22Rv1 (cell line): ENCODE data around the gene POU2F3.

Source experiments
- H3K27ac ChIP-seq: fragments of 450-650 bp; 2 replicates; pipeline ENCODE4 v1.5.1; 2017
- ZFX ChIP-seq: fragments of 450-650 bp; IDR thresholded peaks from 2 replicates; pipeline ENCODE4 v1.6.1; 2017; ENCODE audit warnings: antibody characterized with exemption, borderline replicate concordance
- TF ChIP-seq, protein P1 (sequence below): fragments of 450-650 bp; IDR thresholded peaks from 2 replicates; pipeline ENCODE4 v1.5.1; 2017; ENCODE audit warnings: mild to moderate bottlenecking

The POU2F3 gene

GRCh38 chr11:120203626-120204025 is 36.3 kb upstream of the POU2F3 start:
- H3K27ac ChIP-seq: no peak overlapping the region
- TF ChIP-seq, protein P1, sequence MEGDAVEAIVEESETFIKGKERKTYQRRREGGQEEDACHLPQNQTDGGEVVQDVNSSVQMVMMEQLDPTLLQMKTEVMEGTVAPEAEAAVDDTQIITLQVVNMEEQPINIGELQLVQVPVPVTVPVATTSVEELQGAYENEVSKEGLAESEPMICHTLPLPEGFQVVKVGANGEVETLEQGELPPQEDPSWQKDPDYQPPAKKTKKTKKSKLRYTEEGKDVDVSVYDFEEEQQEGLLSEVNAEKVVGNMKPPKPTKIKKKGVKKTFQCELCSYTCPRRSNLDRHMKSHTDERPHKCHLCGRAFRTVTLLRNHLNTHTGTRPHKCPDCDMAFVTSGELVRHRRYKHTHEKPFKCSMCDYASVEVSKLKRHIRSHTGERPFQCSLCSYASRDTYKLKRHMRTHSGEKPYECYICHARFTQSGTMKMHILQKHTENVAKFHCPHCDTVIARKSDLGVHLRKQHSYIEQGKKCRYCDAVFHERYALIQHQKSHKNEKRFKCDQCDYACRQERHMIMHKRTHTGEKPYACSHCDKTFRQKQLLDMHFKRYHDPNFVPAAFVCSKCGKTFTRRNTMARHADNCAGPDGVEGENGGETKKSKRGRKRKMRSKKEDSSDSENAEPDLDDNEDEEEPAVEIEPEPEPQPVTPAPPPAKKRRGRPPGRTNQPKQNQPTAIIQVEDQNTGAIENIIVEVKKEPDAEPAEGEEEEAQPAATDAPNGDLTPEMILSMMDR: no peak
- TF ChIP-seq ZFX: no peak

DNA sequence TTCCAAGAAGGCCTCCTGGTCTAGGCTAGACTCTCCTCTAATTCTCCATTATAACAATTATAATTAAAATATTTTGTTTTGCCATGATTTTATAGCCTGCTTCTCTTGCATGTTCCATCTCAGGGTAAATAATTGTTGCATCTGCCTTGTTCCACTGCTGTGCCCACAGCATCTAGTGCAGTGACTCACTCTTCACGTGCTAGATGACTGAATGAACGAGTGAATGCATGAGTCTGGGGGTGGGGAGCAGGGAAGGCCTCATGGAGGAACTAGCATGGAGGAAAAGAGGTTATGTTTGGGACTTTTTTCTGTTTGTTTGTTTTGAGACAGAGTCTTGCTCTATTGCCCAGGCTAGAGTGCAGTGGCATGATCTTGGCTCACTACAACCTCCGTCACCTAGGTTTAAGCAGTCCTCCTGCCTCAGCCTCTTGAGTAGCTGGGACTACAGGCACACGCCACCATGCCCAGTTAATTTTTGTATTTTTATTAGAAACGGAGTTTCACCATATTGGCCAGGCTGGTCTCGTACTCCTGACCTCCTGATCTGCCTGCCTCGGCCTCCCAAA is 34.3 kb upstream of the POU2F3 start:
- no peak overlapping the region for H3K27ac ChIP-seq
- no peak for TF ChIP-seq ZFX
- TF ChIP-seq, protein P1: no peak

- H3K27ac ChIP-seq: no peak overlapping the region
- no peak for TF ChIP-seq ZFX
- TF ChIP-seq, protein P1: no peak
Measured at GRCh38 chr11:120207512-120207911, 32.4 kb upstream of the POU2F3 start.

- H3K27ac ChIP-seq: no peak overlapping the region
- TF ChIP-seq ZFX: no peak
- TF ChIP-seq, protein P1: no peak
Measured at GRCh38 chr11:120208001-120208441, 31.9 kb upstream of the POU2F3 start.

DNA sequence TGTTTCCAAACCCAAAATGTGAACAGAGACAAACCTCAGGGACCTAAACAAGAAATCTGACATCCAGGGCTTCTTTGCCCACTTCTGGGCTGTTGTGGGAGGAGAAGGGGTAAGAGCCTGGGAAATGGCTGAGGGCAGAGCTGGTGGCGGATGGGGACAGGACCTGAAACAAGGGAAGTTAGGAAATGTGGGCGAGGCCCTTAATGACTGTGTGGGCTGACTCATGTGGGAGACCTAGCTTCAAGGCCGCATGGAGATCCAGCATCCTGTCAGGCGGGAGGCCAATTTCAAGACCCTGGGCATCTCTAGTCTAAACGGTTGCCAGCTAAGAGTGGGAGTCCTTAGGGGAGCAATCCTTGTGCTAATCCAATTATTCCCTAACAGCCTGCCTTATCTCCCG is 31.2 kb upstream of the POU2F3 start:
- H3K27ac ChIP-seq: no peak overlapping the region
- TF ChIP-seq, protein P1: no peak
- no peak for TF ChIP-seq ZFX

DNA sequence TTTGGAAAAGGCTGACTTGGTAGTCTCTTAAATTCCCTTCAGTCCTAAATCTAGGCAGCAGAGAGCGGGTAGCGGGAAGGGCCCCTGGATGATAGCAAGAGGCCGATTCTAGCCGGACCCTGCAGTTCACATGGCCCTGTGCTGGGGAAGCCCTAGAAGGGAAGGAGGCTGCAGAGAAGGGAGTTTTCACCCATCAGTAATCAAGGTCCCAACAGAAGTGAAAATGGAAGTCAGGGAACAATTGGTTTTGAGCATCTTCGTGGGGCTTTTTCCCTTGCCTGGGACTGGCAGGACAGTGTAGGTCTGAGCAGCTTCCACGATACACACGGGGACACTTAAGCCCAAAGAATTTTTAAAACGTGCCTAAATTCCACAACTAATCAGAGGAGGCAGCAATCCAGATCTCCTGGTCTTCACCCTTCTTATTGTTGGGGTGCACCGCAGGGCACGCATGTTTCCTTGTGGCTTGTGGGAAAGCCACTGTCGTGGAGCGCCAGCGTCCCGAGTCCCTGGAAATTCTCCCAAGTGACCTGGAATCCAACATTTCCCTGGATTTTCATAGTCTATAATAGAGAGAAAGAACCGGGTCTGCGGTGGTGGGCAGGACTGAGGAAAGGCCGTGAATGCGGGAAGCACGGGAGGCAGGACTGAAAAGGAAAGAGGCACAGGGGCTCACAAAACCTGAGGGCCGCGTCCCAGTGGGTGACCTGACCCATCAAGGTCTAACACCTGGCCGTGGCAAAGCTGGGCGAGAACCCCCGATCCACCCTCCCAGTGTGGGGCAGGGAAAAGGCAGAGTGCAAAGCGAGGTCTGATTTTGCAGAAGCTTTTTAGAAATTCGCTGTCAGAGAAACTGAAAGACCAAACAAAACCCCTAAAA is 30.0 kb upstream of the POU2F3 start:
- no peak overlapping the region for H3K27ac ChIP-seq
- TF ChIP-seq ZFX: no peak
- TF ChIP-seq, protein P1: no peak
